Endothelial cell of umbilical vein (primary cell): Measurements from ENCODE around the gene HOXC11. TPM values are rescaled to one million over a fixed set of nuclear protein-coding genes. Genes with fewer than 3 reads are reported as not detected.
A peak's percentile ranks its signal among the peaks of the same experiment; 100 is the strongest.

Experiments used
- BruUV-seq: library from RNA; stranded (reverse); fragments of 400-500 nt; replicated peaks from 2 replicates; lab custom pipeline; 2021; lab: Mats Ljungman, UMichigan
- CTCF ChIA-PET: fragments of 300-600, 350-600 bp; sonication (Branson Sonifier 250); formaldehyde crosslinking; loops from one replicate; lab custom pipeline; 2021; ENCODE audit warnings: antibody characterized with exemption, inconsistent platforms; lab: Charles Lee
- POLR2A ChIA-PET: fragments of 300-600, 350-600 bp; sonication (Branson Sonifier 250); formaldehyde crosslinking; loops from one replicate; lab custom pipeline; 2021; ENCODE audit warnings: antibody characterized with exemption, inconsistent platforms; lab: Charles Lee
- DNase-seq: peaks from one replicate; pipeline ENCODE4 v3.0.0-alpha.2; 2011; ENCODE audit warnings: low read depth, low spot score
- FAIRE-seq: peaks from 2 replicates; lab custom pipeline; 2011; peaks lifted over from hg19 to GRCh38; lab: Jason Lieb, UNC
- H2AFZ ChIP-seq: 2 replicates; pipeline ENCODE4 v1.6.0; 2012; ENCODE audit warnings: low read depth, low read length, control low read depth, inconsistent platforms
- H3K27ac ChIP-seq: 2 replicates; pipeline ENCODE4 v1.5.1; 2011; ENCODE audit warnings: low read depth, mild to moderate bottlenecking, control low read depth, low read length, moderate library complexity; ENCODE audit not compliant: insufficient read depth
- H3K27me3 ChIP-seq, 2 experiments: 2 replicates each; pipeline versions ENCODE4 v1.6.0 to v1.6.1; 2011; ENCODE audit warnings: low read length in 2 of 2, mixed read lengths in 1 of 2; ENCODE audit not compliant: control insufficient read depth in 2 of 2, insufficient read depth in 2 of 2
- H3K36me3 ChIP-seq, 2 experiments: 2 replicates in 1 of 2; 3 replicates in 1 of 2; pipeline ENCODE4 v1.5.1; 2011; ENCODE audit warnings: low read length in 2 of 2, mild to moderate bottlenecking in 1 of 2, moderate library complexity in 1 of 2; ENCODE audit not compliant: control insufficient read depth in 2 of 2, insufficient read depth in 2 of 2; ENCODE audit errors: extremely low read depth in 1 of 2
- H3K4me1 ChIP-seq: 3 replicates; pipeline ENCODE4 v1.5.1; 2011; ENCODE audit warnings: mild to moderate bottlenecking, low read length; ENCODE audit not compliant: control insufficient read depth, insufficient read depth; ENCODE audit errors: extremely low read depth
- H3K4me2 ChIP-seq: 2 replicates; pipeline ENCODE4 v1.6.1; 2011; ENCODE audit warnings: low read length, control low read depth, mixed read lengths; ENCODE audit not compliant: insufficient read depth
- H3K4me3 ChIP-seq, 3 experiments: fragments of 200-600 bp in 1 of 3; sonication (generic), shearing (Covaris generic) in 1 of 3; replicated peaks in 1 of 3; 2 replicates each; pipeline ENCODE4 v1.5.1; 2011 to 2016; ENCODE audit warnings: control low read depth in 3 of 3, low read length in 3 of 3, mild to moderate bottlenecking in 2 of 3, inconsistent platforms in 1 of 3, low read depth in 1 of 3, moderate library complexity in 1 of 3; ENCODE audit not compliant: insufficient read depth in 1 of 3
- H3K79me2 ChIP-seq: 2 replicates; pipeline ENCODE4 v1.6.0; 2012; ENCODE audit warnings: low read length, inconsistent platforms; ENCODE audit not compliant: control insufficient read depth, insufficient read depth
- H3K9ac ChIP-seq: replicated peaks from 2 replicates; pipeline ENCODE3; 2011; ENCODE audit warnings: low read length, control low read depth; ENCODE audit not compliant: insufficient read depth; ENCODE audit errors: extremely low read depth
- H3K9me1 ChIP-seq: replicated peaks from 3 replicates; pipeline ENCODE4 v1.6.0; 2011; ENCODE audit warnings: mild to moderate bottlenecking, low read length; ENCODE audit not compliant: control insufficient read depth, insufficient read depth; ENCODE audit errors: extremely low read depth
- H3K9me3 ChIP-seq: replicated peaks from 2 replicates; pipeline ENCODE4 v1.5.1; 2012; ENCODE audit warnings: low read length, inconsistent platforms; ENCODE audit not compliant: control insufficient read depth, insufficient read depth
- H4K20me1 ChIP-seq: replicated peaks from 2 replicates; pipeline ENCODE3; 2011; ENCODE audit warnings: mild to moderate bottlenecking, low read length; ENCODE audit not compliant: control insufficient read depth, insufficient read depth; ENCODE audit errors: extremely low read depth
- EZH2 ChIP-seq: IDR thresholded peaks from 2 replicates; pipeline ENCODE4 v1.6.1; 2012; ENCODE audit warnings: borderline replicate concordance, low read depth, mild to moderate bottlenecking, moderate library complexity, low read length, inconsistent platforms; ENCODE audit not compliant: severe bottlenecking
- JUN ChIP-seq: IDR thresholded peaks from 2 replicates; pipeline ENCODE4 v1.6.1; 2011; ENCODE audit warnings: borderline replicate concordance, low read depth; ENCODE audit not compliant: insufficient read length, insufficient read depth
- POLR2A ChIP-seq: IDR thresholded peaks from 2 replicates; pipeline ENCODE4 v1.6.1; 2012; ENCODE audit warnings: low read depth, mild to moderate bottlenecking, control low read depth, low read length
- POLR2AphosphoS5 ChIP-seq: IDR thresholded peaks from 2 replicates; pipeline ENCODE4 v1.6.1; 2012; ENCODE audit warnings: low read depth, mild to moderate bottlenecking, control low read depth, low read length, moderate library complexity; ENCODE audit not compliant: insufficient read depth
- dilution Hi-C: fragments of 300-500 bp; cut with MboI; formaldehyde crosslinking; loops from one replicate; pipeline ENCODE4 v1.15.0; 2019; ENCODE audit warnings: low sequenced_read_pairs; ENCODE audit not compliant: extremely low pct_ligation_motif_present
- intact Hi-C: fragments of 100-400 bp; cut with micrococcal nuclease; formaldehyde crosslinking; loops from one replicate; pipeline ENCODE4 v1.10.0; 2022
- polyA plus RNA-seq, 4 experiments: library from polyadenylated mRNA; depleted of rRNA in 3 of 4; stranded (reverse) in 3 of 4; unstranded in 1 of 4; fragments of >200 nt; gene quantifications; 2 replicates each; pipeline versions ENCODE4 v1.2.1 to v1.2.3, GENCODE V29; 2011 to 2012; ENCODE audit warnings: missing spikeins in 1 of 4
- total RNA-seq: library from RNA; stranded (reverse); gene quantifications from 2 replicates; pipeline ENCODE4 v1.2.3, GENCODE V29; 2021

HOXC11 gene
- total and polyA plus RNA-seq, 2 donors (not counting 3 experiments of a cell fraction or from before 2014, with no cell fraction given) = not detected

- TF ChIP-seq JUN = no peak
- Histone ChIP-seq H3K4me2 (peak overlapping the region; percentile 9), H3K4me3 (peak overlapping the region in 1 of 3 experiments; percentile 0), H2AFZ (no peak overlapping the region), H3K36me3 (no peaks in the 10 kb centered on the region), H3K27me3 (peaks cover 77 to 98% of the 10 kb centered on the region in 2 experiments), H3K79me2 (no peaks in the 10 kb centered on the region), H3K4me1 (no peaks in the 10 kb centered on the region), H3K27ac (no peak overlapping the region), H3K9ac (no peak overlapping the region), H3K9me1 (no peaks in the 10 kb centered on the region), H4K20me1 (no peaks in the 10 kb centered on the region), H3K9me3 (no peaks in the 10 kb centered on the region)
- intact Hi-C loops = loop anchor here (10.0 kb wide), 1 partner anchor 365 kb away; the partner anchor contains the start of gene GPR84
- ChIA-PET POLR2A (no interaction called here), CTCF (interaction anchor here (1.0 to 2.6 kb wide), 6 partner anchors 9 to 208 kb away, joined by 3 to 17 read pairs (median 5); partner anchors contain the start of gene HOXC8)
- no peak for DNase-seq
- FAIRE-seq = no peak
- BruUV-seq = no TSS peak
- dilution Hi-C loops = no loop called here
Observed at GRCh38 chr12:53999559-54000115, 26.7 kb downstream of the HOXC11 start.

DNA sequence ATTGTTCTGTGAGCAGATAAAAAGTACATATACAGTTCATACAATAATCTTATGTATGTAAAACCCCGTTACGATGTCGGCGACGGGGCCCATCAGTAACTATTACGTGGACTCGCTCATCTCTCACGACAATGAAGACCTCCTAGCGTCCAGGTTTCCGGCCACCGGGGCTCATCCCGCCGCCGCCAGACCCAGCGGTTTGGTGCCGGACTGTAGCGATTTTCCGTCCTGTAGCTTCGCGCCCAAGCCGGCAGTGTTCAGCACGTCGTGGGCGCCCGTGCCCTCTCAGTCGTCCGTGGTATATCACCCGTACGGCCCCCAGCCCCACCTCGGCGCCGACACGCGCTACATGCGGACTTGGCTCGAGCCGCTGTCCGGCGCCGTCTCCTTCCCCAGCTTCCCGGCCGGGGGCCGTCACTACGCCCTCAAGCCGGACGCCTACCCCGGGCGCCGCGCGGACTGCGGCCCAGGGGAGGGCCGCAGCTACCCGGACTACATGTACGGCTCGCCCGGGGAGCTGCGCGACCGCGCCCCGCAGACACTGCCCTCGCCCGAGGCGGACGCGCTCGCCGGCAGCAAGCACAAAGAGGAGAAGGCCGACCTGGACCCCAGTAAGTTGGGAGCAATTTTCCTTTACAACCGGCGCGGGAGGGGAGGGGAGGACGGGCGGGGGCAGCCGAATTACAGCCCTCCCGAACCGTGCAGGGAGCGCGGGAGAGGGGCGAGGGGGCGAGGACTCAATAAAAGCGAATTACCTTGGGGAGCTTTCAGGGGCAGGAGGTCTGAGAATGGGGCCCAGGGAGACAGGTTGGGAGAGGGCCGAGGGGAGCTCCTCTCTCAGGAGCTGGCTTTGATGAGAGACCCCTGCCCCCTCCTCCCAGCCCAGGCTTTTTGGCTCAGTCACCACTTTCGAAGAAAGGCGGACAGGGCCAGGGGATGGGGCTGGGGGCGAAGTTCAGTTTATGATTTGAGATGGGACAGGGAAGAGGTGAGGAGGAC, 27.5 kb downstream of the HOXC11 start, which contains the start of gene HOXC9:
TSS of gene HOXC9 (plus strand) at position 46 of the 999 bp plus-strand sequence. CDS start at position 74, 28 bp downstream.
- Histone ChIP-seq H4K20me1 (no peaks in the 10 kb centered on the region), H3K4me2 (peak within 1 kb of the TSS; percentile 9), H3K79me2 (no peaks in the 10 kb centered on the region), H3K4me3 (peak within 1 kb of the TSS in 1 of 3 experiments; percentile 36), H3K4me1 (no peaks in the 10 kb centered on the region), H3K27me3 (peaks cover 78 to 98% of the 10 kb centered on the region in 2 experiments), H2AFZ (no peak within 1 kb of the TSS), H3K9me3 (no peaks in the 10 kb centered on the region), H3K27ac (no peak within 1 kb of the TSS), H3K9me1 (no peaks in the 10 kb centered on the region), H3K9ac (no peak within 1 kb of the TSS), H3K36me3 (no peaks in the 10 kb centered on the region)
- POLR2A ChIA-PET = no interaction called here
- CTCF ChIA-PET = interaction anchor here (1.0 to 2.6 kb wide), 7 partner anchors 8 to 207 kb away, joined by 3 to 17 read pairs (median 5); partner anchors contain the start of genes HOXC10 and HOXC8
- DNase-seq = peak; percentile 38
- dilution Hi-C loops = no loop called here
- FAIRE-seq = no peak
- BruUV-seq = no TSS peak
- intact Hi-C loops = loop anchor here (10.0 kb wide), 1 partner anchor 364 kb away; the partner anchor contains the start of gene GPR84
- TF ChIP-seq POLR2AphosphoS5 (no peak), POLR2A (peak; percentile 24), EZH2 (peak; percentile 100)
